H1 (cell line): ENCODE measurements around the gene SNRNP200. TPM values are rescaled to one million over a fixed set of nuclear protein-coding genes. Genes with fewer than 3 reads are reported as not detected.

Experiments
- CTCF ChIA-PET: fragments of 300-600 bp; sonication (Branson Sonifier 250); formaldehyde crosslinking; loops from one replicate; lab custom pipeline; 2021; ENCODE audit not compliant: partially characterized antibody; lab: Charles Lee
- POLR2A ChIA-PET: fragments of 300-600 bp; sonication (Branson Sonifier 250); formaldehyde crosslinking; loops from one replicate; lab custom pipeline; 2021; ENCODE audit warnings: inconsistent platforms; ENCODE audit not compliant: partially characterized antibody; lab: Charles Lee
- DNase-seq, 2 experiments: peaks; one replicate each; pipeline versions ENCODE4 v3.0.0 to v3.0.0-alpha.2; 2010 to 2022; ENCODE audit warnings: low spot score in 2 of 2, low read depth in 1 of 2, mixed read lengths in 1 of 2
- FAIRE-seq: peaks from 2 replicates; lab custom pipeline; 2011; peaks lifted over from hg19 to GRCh38; lab: Jason Lieb, UNC
- H2AFZ ChIP-seq: 2 replicates; pipeline ENCODE4 v1.8.1; 2012; ENCODE audit warnings: low read length, inconsistent platforms
- H2AK5ac ChIP-seq: 2 replicates; pipeline ENCODE4 v1.6.1; 2013; ENCODE audit warnings: low read depth, low read length
- H2BK120ac ChIP-seq: replicated peaks from 2 replicates; pipeline ENCODE3; 2013; ENCODE audit warnings: low read depth, low read length, inconsistent platforms
- H2BK12ac ChIP-seq: 2 replicates; pipeline ENCODE4 v1.6.1; 2013; ENCODE audit warnings: low read depth, low read length
- H2BK15ac ChIP-seq: 2 replicates; pipeline ENCODE4 v1.6.1; 2013; ENCODE audit warnings: low read length
- H2BK20ac ChIP-seq: 2 replicates; pipeline ENCODE4 v1.6.1; 2013; ENCODE audit warnings: low read length
- H2BK5ac ChIP-seq: 2 replicates; pipeline ENCODE4 v1.6.1; 2013; ENCODE audit warnings: low read depth, low read length
- H3K14ac ChIP-seq: 2 replicates; pipeline ENCODE4 v1.6.1; 2013; ENCODE audit warnings: inconsistent platforms; ENCODE audit not compliant: insufficient read length
- H3K18ac ChIP-seq: 2 replicates; pipeline ENCODE4 v1.6.1; 2013; ENCODE audit warnings: low read length; ENCODE audit errors: extremely low read depth
- H3K23ac ChIP-seq: 2 replicates; pipeline ENCODE4 v1.6.1; 2013; ENCODE audit warnings: inconsistent platforms; ENCODE audit not compliant: insufficient read length
- H3K23me2 ChIP-seq: 2 replicates; pipeline ENCODE4 v1.6.1; 2013; ENCODE audit warnings: low read depth, low read length
- H3K27ac ChIP-seq: 2 replicates; pipeline ENCODE4 v1.6.1; 2011; ENCODE audit warnings: low read depth, low read length, inconsistent platforms
- H3K27me3 ChIP-seq, 4 experiments: replicated peaks in 1 of 4; 1 replicate in 1 of 4; 2 replicates in 3 of 4; pipeline versions ENCODE4 v1.6.1 to v1.8.1; 2011 to 2013; ENCODE audit warnings: low read length in 3 of 4, mild to moderate bottlenecking in 3 of 4, inconsistent platforms in 2 of 4, mixed read lengths in 2 of 4, moderate library complexity in 1 of 4; ENCODE audit not compliant: control insufficient read depth in 3 of 4, insufficient read depth in 3 of 4; ENCODE audit errors: extremely low read depth in 1 of 4
- H3K36me3 ChIP-seq, 4 experiments: 2 replicates each; pipeline versions ENCODE4 v1.6.1 to v1.8.1; 2011 to 2013; ENCODE audit warnings: mild to moderate bottlenecking in 4 of 4, low read length in 3 of 4, moderate library complexity in 2 of 4, control low read depth in 1 of 4, inconsistent platforms in 1 of 4; ENCODE audit not compliant: insufficient read depth in 4 of 4, control insufficient read depth in 2 of 4
- H3K4ac ChIP-seq: replicated peaks from 2 replicates; pipeline ENCODE3; 2013; ENCODE audit warnings: low read length, low read depth, mixed read lengths, inconsistent platforms; ENCODE audit not compliant: insufficient read length
- H3K4me1 ChIP-seq, 4 experiments: replicated peaks in 1 of 4; 1 replicate in 1 of 4; 2 replicates in 3 of 4; pipeline versions ENCODE4 v1.6.1 to v1.8.1; 2011 to 2013; ENCODE audit warnings: low read length in 3 of 4, inconsistent platforms in 2 of 4, mixed read lengths in 1 of 4; ENCODE audit not compliant: insufficient read depth in 4 of 4, control insufficient read depth in 3 of 4
- H3K4me2 ChIP-seq, 2 experiments: 2 replicates each; pipeline versions ENCODE4 v1.6.1 to v1.8.1; 2011 to 2013; ENCODE audit warnings: low read depth in 2 of 2, low read length in 2 of 2, control low read depth in 1 of 2, inconsistent platforms in 1 of 2, mild to moderate bottlenecking in 1 of 2; ENCODE audit not compliant: insufficient read depth in 1 of 2
- H3K4me3 ChIP-seq, 4 experiments: fragments of 200-600, 300-600 bp in 1 of 4; sonication (generic), shearing (Covaris generic), sonication (Bioruptor Twin) in 1 of 4; 2 replicates each; pipeline versions ENCODE4 v1.5.1 to v1.8.1; 2011 to 2016; ENCODE audit warnings: low read length in 4 of 4, low read depth in 3 of 4, control low read depth in 2 of 4, inconsistent platforms in 2 of 4, mild to moderate bottlenecking in 2 of 4, mixed read lengths in 1 of 4, moderate library complexity in 1 of 4; ENCODE audit not compliant: insufficient read depth in 2 of 4; ENCODE audit errors: extremely low read depth in 1 of 4
- H3K56ac ChIP-seq: replicated peaks from 2 replicates; pipeline ENCODE3; 2013; ENCODE audit warnings: low read depth, mild to moderate bottlenecking, mixed read lengths, low read length, inconsistent platforms; ENCODE audit not compliant: insufficient read length
- H3K79me1 ChIP-seq: 2 replicates; pipeline ENCODE4 v1.6.1; 2013; ENCODE audit warnings: low read depth, low read length, control low read depth
- H3K79me2 ChIP-seq, 2 experiments: 2 replicates each; pipeline versions ENCODE4 v1.6.1 to v1.8.1; 2012 to 2013; ENCODE audit warnings: low read length in 2 of 2, mild to moderate bottlenecking in 2 of 2, inconsistent platforms in 1 of 2; ENCODE audit not compliant: insufficient read depth in 2 of 2, control insufficient read depth in 1 of 2
- H3K9ac ChIP-seq, 4 experiments: replicated peaks in 1 of 4; 1 replicate in 1 of 4; 2 replicates in 3 of 4; pipeline versions ENCODE4 v1.6.1 to v1.8.1; 2011 to 2013; ENCODE audit warnings: low read depth in 3 of 4, low read length in 3 of 4, control low read depth in 2 of 4, mild to moderate bottlenecking in 2 of 4, moderate library complexity in 2 of 4, inconsistent platforms in 1 of 4; ENCODE audit errors: extremely low read depth in 1 of 4
- H3K9me3 ChIP-seq, 2 experiments: 2 replicates each; pipeline versions ENCODE4 v1.6.1 to v1.8.1; 2012 to 2013; ENCODE audit warnings: mild to moderate bottlenecking in 2 of 2, moderate library complexity in 2 of 2, control low read depth in 1 of 2, inconsistent platforms in 1 of 2, low read depth in 1 of 2, low read length in 1 of 2, mixed read lengths in 1 of 2; ENCODE audit not compliant: insufficient read depth in 2 of 2
- H4K20me1 ChIP-seq, 2 experiments: replicated peaks in 1 of 2; 2 replicates each; pipeline versions ENCODE3 to v1.8.1; 2011 to 2013; ENCODE audit warnings: inconsistent platforms in 2 of 2, low read length in 2 of 2, mild to moderate bottlenecking in 1 of 2; ENCODE audit not compliant: insufficient read depth in 2 of 2, control insufficient read depth in 1 of 2
- H4K5ac ChIP-seq: 2 replicates; pipeline ENCODE4 v1.6.1; 2013; ENCODE audit warnings: low read length, low read depth, mixed read lengths, inconsistent platforms; ENCODE audit not compliant: insufficient read length
- H4K8ac ChIP-seq: 2 replicates; pipeline ENCODE4 v1.8.0; 2013; ENCODE audit warnings: mild to moderate bottlenecking, moderate library complexity, low read length, inconsistent platforms; ENCODE audit not compliant: insufficient read depth; ENCODE audit errors: extremely low read depth
- H4K91ac ChIP-seq: replicated peaks from 2 replicates; pipeline ENCODE3; 2013; ENCODE audit warnings: low read length, mixed read lengths, inconsistent platforms; ENCODE audit not compliant: insufficient read length
- BRCA1 ChIP-seq: IDR thresholded peaks from 2 replicates; pipeline ENCODE4 v1.6.1; 2012; ENCODE audit warnings: low read depth, low read length, improper control_type of control experiment
- CEBPB ChIP-seq: IDR thresholded peaks from 2 replicates; pipeline ENCODE4 v1.6.1; 2012; ENCODE audit warnings: low read depth, low read length
- E2F6 ChIP-seq: IDR thresholded peaks from 2 replicates; pipeline ENCODE4 v1.6.1; 2012; ENCODE audit warnings: inconsistent platforms
- GABPA ChIP-seq: IDR thresholded peaks from 2 replicates; pipeline ENCODE4 v1.6.1; 2011; ENCODE audit warnings: mild to moderate bottlenecking, low read length, moderate library complexity, borderline replicate concordance; ENCODE audit not compliant: insufficient read depth
- HDAC2 ChIP-seq, 2 experiments: fragments of 300-600 bp in 1 of 2; sonication (generic) in 1 of 2; IDR thresholded peaks; 2 replicates each; pipeline ENCODE4 v1.6.1; 2011 to 2012; ENCODE audit warnings: low read depth in 2 of 2, low read length in 2 of 2, mild to moderate bottlenecking in 2 of 2, moderate library complexity in 2 of 2, borderline replicate concordance in 1 of 2, inconsistent platforms in 1 of 2
- MAFK ChIP-seq: IDR thresholded peaks from 2 replicates; pipeline ENCODE4 v1.6.1; 2012; ENCODE audit warnings: low read depth, mild to moderate bottlenecking, improper control_type of control experiment, low read length
- NANOG ChIP-seq: IDR thresholded peaks from 2 replicates; pipeline ENCODE4 v1.6.1; 2011; ENCODE audit warnings: low read length, low read depth, mild to moderate bottlenecking, inconsistent platforms; ENCODE audit not compliant: insufficient read depth, poor library complexity, severe bottlenecking
- NRF1 ChIP-seq: IDR thresholded peaks from 2 replicates; pipeline ENCODE4 v1.6.1; 2011; ENCODE audit warnings: mild to moderate bottlenecking, low read depth, low read length, improper control_type of control experiment
- POLR2AphosphoS5 ChIP-seq: IDR thresholded peaks from 2 replicates; pipeline ENCODE4 v1.6.1; 2011; ENCODE audit warnings: low read depth, low read length
- RAD21 ChIP-seq, 2 experiments: IDR thresholded peaks in 1 of 2; conservative IDR thresholded peaks in 1 of 2; 2 replicates each; pipeline ENCODE4 v1.6.1; 2011; ENCODE audit warnings: low read depth in 2 of 2, low read length in 2 of 2, improper control_type of control experiment in 1 of 2, inconsistent platforms in 1 of 2, mild to moderate bottlenecking in 1 of 2, moderate library complexity in 1 of 2
- RFX5 ChIP-seq: IDR thresholded peaks from 2 replicates; pipeline ENCODE4 v1.6.1; 2011; ENCODE audit warnings: low read depth, low read length, improper control_type of control experiment, borderline replicate concordance
- SP1 ChIP-seq: IDR thresholded peaks from 2 replicates; pipeline ENCODE4 v1.6.1; 2011; ENCODE audit warnings: low read depth, low read length
- TEAD4 ChIP-seq: IDR thresholded peaks from 2 replicates; pipeline ENCODE4 v1.6.1; 2012; ENCODE audit warnings: low read depth, low read length, inconsistent platforms, mixed read lengths
- WGBS, 2 experiments: shearing (Covaris generic) in 1 of 2; methylation state at CpG; one replicate each; pipeline versions ENCODE4 v1.1.6 to v1.1.7; 2013 to 2015; ENCODE audit warnings: low lambda C conversion rate in 2 of 2, mixed read lengths in 2 of 2, inconsistent platforms in 1 of 2, low coverage in 1 of 2, missing lambda C conversion rate in 1 of 2; ENCODE audit not compliant: insufficient replicate concordance in 2 of 2, insufficient coverage in 1 of 2, insufficient read length in 1 of 2; ENCODE audit errors: extremely low coverage in 1 of 2, missing lambda C conversion rate in 1 of 2; 5-methylcytosine and 5-hydroxymethylcytosine counted together
- polyA plus RNA-seq, 7 experiments: library from polyadenylated mRNA; depleted of rRNA in 3 of 7; stranded (reverse) in 5 of 7; unstranded in 2 of 7; fragments of >200 nt in 5 of 7; fragments of 200-250 nt in 2 of 7; gene quantifications; 1 replicate in 5 of 7; 2 replicates in 1 of 7; 4 replicates in 1 of 7; pipeline versions ENCODE4 v1.2.1 to v1.2.3, GENCODE V29; 2011 to 2013; ENCODE audit warnings: missing spikeins in 2 of 7, mixed read lengths in 2 of 7
- total RNA-seq: library from RNA; stranded (reverse); fragmentation: NEBNext Ultra II Directional; extraction: Animal tissue kit (Norgen Biotek cat#: 25700); gene quantifications from 2 replicates; pipeline ENCODE4 v1.2.1, GENCODE V29; 2021

SNRNP200 gene
- total and polyA plus RNA-seq, 2 of the 8 experiments (the other 6 are each of a cell fraction or from before 2014, with no cell fraction given): 190 to 289 TPM

GRCh38 chr2:96225016-96225533 is 80.3 kb downstream of the SNRNP200 start:
- H4K20me1 ChIP-seq: no peaks in the 10 kb centered on the region
- H3K4ac ChIP-seq: no peak overlapping the region
- no peak overlapping the region for H3K56ac ChIP-seq
- no peak overlapping the region for H3K18ac ChIP-seq
- H2BK5ac ChIP-seq: no peak overlapping the region
- H3K79me1 ChIP-seq: no peaks in the 10 kb centered on the region
- ChIA-PET POLR2A (interaction anchor here (0.7 kb wide), 1 partner anchor 115 kb away, joined by 4 read pairs; no protein-coding TSS in a partner anchor), CTCF (interaction anchor here (0.6 to 1.4 kb wide), 6 partner anchors 8 to 44 kb away, joined by 3 to 5 read pairs (median 3); no protein-coding TSS in a partner anchor)
- no peak overlapping the region for H2AK5ac ChIP-seq
- H4K91ac ChIP-seq: no peak overlapping the region
- H3K23ac ChIP-seq: no peak overlapping the region
- H2BK15ac ChIP-seq: no peak overlapping the region
- no peaks in the 10 kb centered on the region for H3K23me2 ChIP-seq
- no peak overlapping the region for H3K9ac ChIP-seq
- no peak overlapping the region for H2BK12ac ChIP-seq
- H3K9me3 ChIP-seq: no peaks in the 10 kb centered on the region
- H2AFZ ChIP-seq: no peak overlapping the region
- H3K4me3 ChIP-seq: no peak overlapping the region
- FAIRE-seq: no peak
- no peak for DNase-seq
- 93% methylated on average over 3 of the region's 3 CpGs; no CpG with 5 or more reads in 1 of the 2 experiments for WGBS, 2 experiments
- no peak overlapping the region for H4K8ac ChIP-seq
- no peaks in the 10 kb centered on the region for H3K79me2 ChIP-seq
- no peak overlapping the region for H2BK120ac ChIP-seq
- no peak overlapping the region for H3K4me2 ChIP-seq
- no peaks in the 10 kb centered on the region for H3K27me3 ChIP-seq
- H2BK20ac ChIP-seq: no peak overlapping the region
- H3K14ac ChIP-seq: no peak overlapping the region
- no peak overlapping the region for H4K5ac ChIP-seq
- no peaks in the 10 kb centered on the region for H3K4me1 ChIP-seq
- H3K36me3 ChIP-seq: no peaks in the 10 kb centered on the region
- H3K27ac ChIP-seq: no peak overlapping the region
- TF ChIP-seq RAD21 (IDR thresholded peaks at IDR 0.05 in 1 of 2, conservative IDR thresholded peaks at IDR 0.05 in 1 of 2; ENCODE audit: low read depth in 2 of 2, low read length in 2 of 2): no peak
- no peak for TF ChIP-seq MAFK
- no peak for TF ChIP-seq POLR2AphosphoS5
- TF ChIP-seq NRF1: no peak
- no peak for TF ChIP-seq NANOG
- TF ChIP-seq TEAD4: no peak
- TF ChIP-seq RFX5: no peak
- no peak for TF ChIP-seq SP1
- no peak for TF ChIP-seq GABPA
- TF ChIP-seq HDAC2 (IDR thresholded peaks at IDR 0.05; ENCODE audit: borderline replicate concordance in 1 of 2, low read depth in 2 of 2, low read length in 2 of 2): no peak
- no peak for TF ChIP-seq BRCA1
- TF ChIP-seq CEBPB: no peak
- TF ChIP-seq E2F6: no peak
